Mesenteric fat pad (tissue), 1 donor: ENCODE measurements around the gene CEP112. TPM values are rescaled to one million over a fixed set of nuclear protein-coding genes. Genes with fewer than 3 reads are reported as not detected.
"Not testable (repeated sequence)": the region's sequence is repeated elsewhere in the genome, so short reads cannot be mapped to it uniquely, and the experiment has no call there.

Experiments
- DNase-seq: peaks from one replicate; pipeline ENCODE4 v3.0.0-alpha.2; 2020; ENCODE audit warnings: low spot score
- total RNA-seq: library from RNA; stranded (reverse); fragmentation: NEBNext Ultra II Directional; extraction: Animal tissue kit (Norgen Biotek cat#: 25700); gene quantifications from one replicate; pipeline ENCODE4 v1.2.1, GENCODE V29; 2021
- donor health status: DM: yes; HTN: yes; CAD: no.

Gene CEP112
- total RNA-seq, 1 donor from 2014 or later: 37.3 TPM

GRCh38 chr17:65790241-65790640, 401.7 kb downstream of the CEP112 start:
- no peak for DNase-seq

GRCh38 chr17:65787503-65787902, 404.4 kb downstream of the CEP112 start:
- no peak for DNase-seq

DNA sequence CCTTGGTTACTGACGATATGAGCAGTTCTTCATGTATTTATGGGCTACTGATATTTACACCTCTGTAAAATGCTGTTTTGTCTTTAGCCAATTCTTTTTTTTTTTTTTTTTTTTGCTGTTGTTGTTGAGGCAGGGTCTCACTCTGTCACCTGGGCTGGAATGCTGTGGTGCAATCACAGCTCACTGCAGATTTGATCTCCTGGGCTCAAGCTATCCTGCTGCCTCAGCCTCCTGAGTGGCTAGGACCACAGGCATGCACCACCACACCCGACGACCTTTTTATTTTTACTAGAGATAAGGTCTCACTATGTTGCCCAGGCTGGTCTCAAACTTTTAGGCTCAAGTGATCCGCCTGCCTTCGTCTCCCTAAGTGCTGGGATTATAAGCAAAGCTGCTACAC, 405.5 kb downstream of the CEP112 start:
- no peak for DNase-seq

DNA sequence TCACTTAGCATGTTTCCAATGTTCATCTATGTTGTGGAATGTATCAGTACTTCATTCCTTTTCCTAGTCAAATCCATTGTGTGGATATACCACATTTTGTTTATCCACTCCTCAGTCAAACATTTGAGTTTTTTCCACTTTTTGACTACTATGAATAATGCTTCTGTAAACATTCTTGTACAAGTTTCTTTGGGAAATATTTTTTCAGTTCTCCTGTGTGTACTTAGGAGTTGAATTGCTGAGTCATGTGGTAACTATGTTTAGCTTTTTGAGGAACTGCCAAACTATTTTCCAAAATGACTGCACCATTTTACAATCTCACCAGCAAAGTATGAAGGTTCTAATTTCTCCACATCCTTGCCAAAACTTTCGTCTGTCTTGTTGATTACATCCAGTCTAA, 406.8 kb downstream of the CEP112 start:
- DNase-seq: no peak

GRCh38 chr17:65783845-65784334, 408.0 kb downstream of the CEP112 start:
- no peak for DNase-seq

GRCh38 chr17:65782104-65782706, 409.7 kb downstream of the CEP112 start:
- not testable (repeated sequence) for DNase-seq

DNA sequence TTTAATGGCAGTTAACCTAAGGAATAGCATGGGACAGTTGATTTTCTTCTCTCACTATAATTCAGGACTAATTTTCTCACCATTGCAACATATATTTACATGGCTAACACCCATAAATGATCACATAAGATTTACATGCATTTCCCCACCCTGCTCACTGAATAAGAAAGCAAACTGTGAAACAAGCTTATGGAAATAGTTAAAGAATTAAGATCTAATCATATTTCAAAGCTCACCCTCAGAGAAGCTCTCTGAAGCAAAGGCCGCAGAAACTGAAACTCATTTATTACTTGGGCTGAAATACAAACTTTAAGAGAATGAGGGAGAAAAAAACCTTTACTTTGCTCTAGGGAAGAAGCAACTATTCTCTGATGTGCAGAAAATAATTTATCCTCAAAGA, 411.8 kb downstream of the CEP112 start:
- DNase-seq: no peak

DNA sequence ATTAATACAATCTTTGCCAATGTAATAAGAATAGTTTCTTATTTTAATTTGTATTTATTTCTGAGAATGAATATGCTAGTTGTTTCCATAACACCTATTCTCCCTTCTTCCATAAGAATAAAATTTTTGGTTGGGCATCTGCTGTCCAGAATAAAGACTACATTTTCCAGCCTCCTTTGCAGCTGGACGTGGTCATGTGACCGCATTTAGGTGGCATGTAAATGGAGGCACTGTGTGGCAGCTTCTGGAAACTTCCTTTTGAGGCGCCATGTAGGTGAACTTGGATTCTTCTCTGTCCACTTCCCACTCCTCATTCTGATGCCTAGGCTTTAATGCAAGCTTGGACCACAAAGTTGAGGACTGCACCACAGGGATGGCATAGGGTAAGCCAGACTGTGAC, 415.0 kb downstream of the CEP112 start:
- DNase-seq: no peak

DNA sequence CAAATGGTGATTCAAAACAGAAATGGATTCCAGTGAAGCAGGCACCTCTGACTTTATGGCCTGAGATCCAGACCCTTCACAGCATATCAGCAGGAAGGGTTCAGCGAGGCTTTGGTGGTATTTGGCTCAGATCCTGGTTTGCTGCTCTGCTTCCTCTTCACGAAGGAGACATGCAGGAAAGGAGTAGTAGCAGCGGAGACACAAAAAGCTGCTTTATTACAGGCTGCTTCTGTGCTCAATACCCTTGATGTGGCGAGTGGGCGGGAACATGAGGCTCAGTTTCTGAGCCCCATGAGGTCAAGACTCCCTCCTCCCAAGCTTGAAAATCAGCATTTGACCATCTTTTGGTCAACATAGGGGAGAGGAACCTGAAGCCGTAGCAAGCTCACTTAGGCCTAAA, 417.1 kb downstream of the CEP112 start:
- no peak for DNase-seq

- no peak for DNase-seq
Observed at GRCh38 chr17:65772989-65773388, 418.9 kb downstream of the CEP112 start.

- DNase-seq: no peak
Observed at GRCh38 chr17:65771704-65772103, 420.2 kb downstream of the CEP112 start.

DNA sequence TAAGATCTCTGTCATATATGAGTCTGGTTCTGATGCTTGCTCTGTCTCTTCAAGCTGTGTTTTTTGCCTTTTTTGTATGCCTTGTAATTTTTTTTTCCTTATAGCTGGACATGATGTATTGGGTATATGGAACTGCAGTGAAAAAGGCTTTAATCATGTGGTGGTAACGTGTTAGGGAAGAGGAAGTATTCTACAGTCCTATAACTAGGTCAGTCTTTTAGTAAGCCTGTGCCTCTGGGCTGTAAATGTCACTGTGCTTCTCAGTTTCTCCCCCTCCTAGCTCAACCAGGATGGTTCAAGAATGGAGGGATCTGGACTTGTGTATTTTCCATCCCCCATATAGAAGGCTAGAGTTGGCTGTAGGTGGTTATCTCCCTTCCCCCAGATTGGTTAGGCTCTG, 428.1 kb downstream of the CEP112 start:
- no peak for DNase-seq

DNA sequence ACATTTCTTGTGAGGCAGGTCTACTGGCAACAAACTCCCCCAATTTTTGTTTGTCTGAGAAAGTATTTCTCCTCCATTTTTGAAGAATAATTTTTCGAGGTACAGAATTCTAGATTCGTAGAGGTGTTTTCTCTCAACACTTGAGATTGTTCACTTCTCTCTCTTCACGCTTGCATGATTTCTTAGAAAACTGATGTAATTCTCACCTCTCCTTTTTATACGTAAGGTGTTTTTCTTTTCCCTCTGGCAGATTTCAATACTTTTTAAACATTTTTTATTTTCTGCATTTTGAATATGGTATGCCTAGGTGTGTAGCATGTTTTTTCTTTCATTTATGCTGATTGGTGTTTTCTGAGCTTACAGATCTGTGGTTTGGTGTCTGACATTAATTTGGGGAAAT, 429.0 kb downstream of the CEP112 start:
- DNase-seq: no peak

GRCh38 chr17:65759532-65759931, 432.4 kb downstream of the CEP112 start:
- DNase-seq: no peak

DNA sequence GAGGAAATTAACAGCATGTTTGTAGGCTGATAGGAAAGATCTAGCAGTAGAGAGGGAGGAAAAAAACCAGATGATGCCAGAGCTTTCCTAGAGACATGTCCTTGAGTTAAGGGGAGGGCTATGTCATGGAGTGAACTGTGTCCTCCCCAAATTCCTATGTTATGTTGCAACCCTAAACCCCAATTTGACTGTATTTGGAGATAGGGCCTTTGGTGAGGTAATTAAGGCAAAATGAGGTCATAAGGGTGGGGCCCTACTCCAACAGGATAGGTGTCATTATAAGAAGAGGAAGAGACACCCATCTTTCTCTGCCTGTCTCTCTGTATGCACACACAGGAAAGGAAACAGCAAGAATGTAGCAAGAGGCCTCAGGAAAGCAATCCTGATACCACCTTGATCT, 435.2 kb downstream of the CEP112 start:
- DNase-seq: no peak

- no peak for DNase-seq
Observed at GRCh38 chr17:65755799-65756198, 436.1 kb downstream of the CEP112 start.

- DNase-seq: no peak
Observed at GRCh38 chr17:65754630-65755029, 437.3 kb downstream of the CEP112 start.

DNA sequence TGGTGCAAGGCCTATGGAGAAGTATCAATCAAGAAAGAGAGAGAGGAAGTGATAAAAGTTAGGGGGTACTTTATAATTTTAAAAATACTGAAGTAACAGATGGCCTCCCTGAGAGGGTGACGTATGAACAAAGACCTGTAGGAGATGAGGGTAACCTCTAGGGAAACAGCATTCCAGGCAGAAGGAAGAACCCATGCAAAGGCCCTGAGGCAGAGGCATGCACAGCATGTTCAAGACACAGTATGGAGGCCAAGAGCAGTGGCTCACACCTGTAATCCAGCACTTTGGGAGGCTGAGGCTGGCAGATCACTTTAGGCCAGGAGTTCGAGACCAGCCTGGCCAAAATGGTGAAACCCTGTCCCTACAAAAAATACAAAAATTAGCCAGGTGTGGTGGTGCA, 437.9 kb downstream of the CEP112 start:
- no peak for DNase-seq

DNA sequence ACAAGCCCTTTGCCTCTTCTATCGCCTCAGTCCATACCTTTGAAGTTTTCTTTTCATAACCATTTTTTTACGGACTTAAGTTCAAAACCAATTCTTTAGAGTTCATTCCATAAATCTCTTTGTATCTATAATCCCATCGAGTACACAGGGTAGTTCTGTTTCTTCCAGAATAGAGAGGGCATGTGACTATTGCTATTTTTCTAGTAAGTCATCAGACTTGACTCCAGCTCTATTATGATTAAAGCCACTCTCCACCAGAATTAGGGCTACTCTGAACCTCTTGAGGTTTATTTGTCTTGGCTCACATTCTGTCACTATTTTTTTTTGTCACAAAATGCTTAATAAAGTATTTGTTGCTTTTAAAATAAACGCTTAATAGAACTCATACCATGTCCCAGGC, 438.6 kb downstream of the CEP112 start:
- DNase-seq: no peak

GRCh38 chr17:65751263-65751662, 440.7 kb downstream of the CEP112 start:
- DNase-seq: no peak

- no peak for DNase-seq
Observed at GRCh38 chr17:65750631-65751115, 441.3 kb downstream of the CEP112 start.

DNA sequence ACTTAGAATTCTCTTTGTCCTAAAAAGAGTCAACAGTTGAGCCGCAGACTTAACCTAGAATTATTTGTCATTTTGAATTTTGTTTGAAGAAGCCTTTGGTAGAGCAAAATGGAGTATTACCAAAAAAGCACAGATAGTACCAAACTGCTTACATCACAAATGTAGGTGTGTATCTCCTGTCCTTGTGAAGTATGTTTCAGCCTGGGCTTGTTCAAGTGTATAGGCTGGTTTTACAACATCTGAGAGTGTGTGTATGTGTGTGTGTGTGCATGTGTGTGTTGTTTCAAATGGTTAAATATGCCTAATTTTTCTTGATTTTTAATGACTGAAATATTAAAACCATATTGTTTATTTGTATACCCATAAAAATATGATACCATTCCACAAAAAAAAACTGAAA, 441.8 kb downstream of the CEP112 start:
- DNase-seq: no peak

GRCh38 chr17:65749479-65749878, 442.5 kb downstream of the CEP112 start:
- no peak for DNase-seq

DNA sequence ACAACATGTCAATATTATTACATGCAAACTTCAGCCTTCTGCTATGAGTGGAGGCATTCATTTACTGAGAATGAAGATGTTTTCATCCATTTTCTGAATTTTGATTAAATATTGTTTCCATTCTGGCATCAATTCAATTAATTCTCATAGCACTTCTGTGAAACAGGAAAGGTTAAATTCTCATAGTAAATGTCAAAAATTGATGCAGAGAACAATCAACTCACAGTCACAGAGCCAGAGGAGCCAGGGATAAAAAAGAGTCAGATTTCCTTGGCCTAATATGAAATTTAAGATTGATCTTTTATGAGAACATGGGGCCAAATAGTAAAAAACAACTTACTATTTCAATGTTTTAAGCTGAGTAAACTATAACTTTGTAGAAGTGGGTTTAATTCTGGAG, 446.7 kb downstream of the CEP112 start:
- DNase-seq: no peak
